Activated CD4-positive, alpha-beta T cell treated with anti-CD3 and anti-CD28 coated beads, Interleukin-2, amount 50 U/mL, for 1 hour (primary cell): ENCODE data around the gene GGTLC1.
"Not testable (repeated sequence)": the region's sequence is repeated elsewhere in the genome, so short reads cannot be mapped to it uniquely, and the experiment has no call there.

Experiments
- DNase-seq: peaks from one replicate; pipeline ENCODE4 v3.0.0-alpha.2; 2020

The GGTLC1 gene

GRCh38 chr20:23993440-23993839, 4.9 kb upstream of the GGTLC1 start:
- not testable (repeated sequence) for DNase-seq

- DNase-seq: not testable (repeated sequence)
Measured at GRCh38 chr20:23990296-23990695, 1.7 kb upstream of the GGTLC1 start.

- not testable (repeated sequence) for DNase-seq
Measured at GRCh38 chr20:23988966-23989365, 387 bp upstream of the GGTLC1 start.

GRCh38 chr20:23986716-23987115, 1.9 kb downstream of the GGTLC1 start:
- DNase-seq: not testable (repeated sequence)

DNA sequence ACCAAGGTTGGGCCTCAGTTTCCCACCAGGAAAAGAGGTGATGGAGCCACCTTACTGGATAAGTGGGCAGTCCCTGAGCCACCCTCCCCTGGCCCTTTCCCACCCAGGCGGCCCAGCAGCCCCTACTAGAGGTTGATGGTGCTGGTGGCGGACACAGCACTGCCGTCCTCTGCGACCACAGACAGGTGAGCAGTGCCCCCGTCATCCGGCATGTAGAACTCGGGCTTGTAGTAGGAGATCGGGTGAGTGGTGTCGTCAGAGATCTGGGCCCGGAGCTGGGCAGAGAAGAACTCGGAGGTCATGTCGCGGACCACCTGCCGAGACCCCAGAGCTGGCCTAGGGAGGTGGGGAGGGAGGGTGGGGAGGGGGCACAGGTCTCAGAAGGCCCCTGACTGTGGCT, 2.3 kb downstream of the GGTLC1 start:
- DNase-seq: not testable (repeated sequence)

DNA sequence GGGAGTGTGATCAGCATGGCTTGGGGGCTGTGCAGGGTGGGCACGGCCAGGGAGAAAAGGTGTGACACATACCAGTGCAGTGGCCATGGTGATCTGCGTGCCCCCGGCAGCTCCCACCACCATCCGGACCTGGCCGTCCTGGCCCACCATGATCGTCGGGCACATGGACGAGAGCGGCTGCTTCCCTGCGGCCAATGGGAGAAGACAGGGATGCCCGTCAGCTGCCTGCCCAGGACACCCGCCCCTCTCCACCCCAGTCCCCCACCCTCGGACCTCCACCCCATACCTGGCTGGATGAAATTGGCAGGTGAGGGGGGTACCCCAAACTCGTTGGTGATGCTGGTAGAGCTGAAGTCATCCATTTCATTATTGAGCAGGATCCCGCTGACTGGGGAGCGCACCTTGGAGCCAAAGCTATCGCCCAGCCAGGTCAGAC, 2.8 kb downstream of the GGTLC1 start:
- not testable (repeated sequence) for DNase-seq

GRCh38 chr20:23985066-23985789, 3.4 kb downstream of the GGTLC1 start:
- DNase-seq: not testable (repeated sequence)

GRCh38 chr20:23984476-23985023, 4.0 kb downstream of the GGTLC1 start:
- not testable (repeated sequence) for DNase-seq

- DNase-seq: not testable (repeated sequence)
Measured at GRCh38 chr20:23982112-23983018, 6.2 kb downstream of the GGTLC1 start.

DNA sequence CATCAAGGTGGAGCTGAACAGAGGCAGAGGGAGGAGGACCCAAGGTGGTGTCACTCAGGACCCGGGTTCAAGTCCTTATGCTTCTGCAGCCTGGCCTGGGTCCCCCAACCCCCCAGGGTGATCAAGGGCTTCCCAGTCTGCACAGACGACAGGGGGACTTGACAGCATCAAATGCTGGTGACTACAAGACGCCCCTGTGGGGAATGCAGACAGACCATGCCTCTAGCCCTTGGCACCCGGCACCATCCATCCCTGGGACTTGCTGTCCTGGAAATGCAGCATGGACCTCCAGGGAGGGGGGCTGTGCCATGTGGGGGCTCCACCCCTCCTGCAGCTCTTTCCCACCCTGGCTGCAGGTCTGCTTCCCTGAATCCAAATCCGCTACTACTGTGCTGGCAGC, 7.1 kb downstream of the GGTLC1 start:
- not testable (repeated sequence) for DNase-seq

DNA sequence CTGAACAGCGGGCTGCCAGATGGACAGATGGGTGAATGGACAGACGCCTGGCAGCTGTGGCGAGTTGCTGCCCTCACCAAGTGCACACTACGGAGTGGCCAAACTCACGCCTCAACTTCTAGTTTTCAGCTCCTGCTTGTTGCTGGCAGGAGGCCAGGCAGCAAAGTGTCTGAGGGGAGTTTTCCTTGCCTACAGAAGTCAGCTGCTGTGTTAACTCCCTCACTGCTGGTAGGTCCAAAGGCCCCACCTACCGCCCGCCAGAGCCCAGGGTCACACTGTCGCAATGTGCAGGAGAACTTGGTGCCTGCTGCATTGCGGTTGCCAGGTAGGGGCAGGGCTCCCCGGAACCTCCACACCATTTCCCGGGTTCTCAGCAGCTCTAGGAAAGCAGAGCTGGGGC, 7.6 kb downstream of the GGTLC1 start:
- DNase-seq: not testable (repeated sequence)

GRCh38 chr20:23979899-23980811, 8.4 kb downstream of the GGTLC1 start:
- DNase-seq: not testable (repeated sequence)

- not testable (repeated sequence) for DNase-seq
Measured at GRCh38 chr20:23979380-23979779, 9.2 kb downstream of the GGTLC1 start.

DNA sequence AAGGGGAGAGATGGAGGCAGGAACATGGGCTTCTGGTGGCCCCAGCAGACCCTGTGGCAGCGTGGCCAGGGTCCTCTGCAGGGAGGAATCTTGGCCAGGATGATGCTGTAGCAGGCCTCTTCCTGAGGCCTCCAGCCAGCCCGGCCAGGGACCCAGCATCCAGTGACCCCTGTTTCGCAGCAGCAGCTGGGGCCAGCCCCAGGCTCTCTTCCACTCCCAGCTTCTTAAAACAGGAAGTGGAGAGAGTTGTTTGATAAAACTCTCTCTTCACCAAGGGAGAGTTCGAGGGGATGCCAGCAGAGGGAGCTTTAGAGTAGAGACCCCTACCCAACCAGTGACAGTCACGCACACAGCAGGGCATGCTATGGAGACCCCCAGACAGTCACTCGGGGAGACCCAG, 10.1 kb downstream of the GGTLC1 start:
- not testable (repeated sequence) for DNase-seq

DNA sequence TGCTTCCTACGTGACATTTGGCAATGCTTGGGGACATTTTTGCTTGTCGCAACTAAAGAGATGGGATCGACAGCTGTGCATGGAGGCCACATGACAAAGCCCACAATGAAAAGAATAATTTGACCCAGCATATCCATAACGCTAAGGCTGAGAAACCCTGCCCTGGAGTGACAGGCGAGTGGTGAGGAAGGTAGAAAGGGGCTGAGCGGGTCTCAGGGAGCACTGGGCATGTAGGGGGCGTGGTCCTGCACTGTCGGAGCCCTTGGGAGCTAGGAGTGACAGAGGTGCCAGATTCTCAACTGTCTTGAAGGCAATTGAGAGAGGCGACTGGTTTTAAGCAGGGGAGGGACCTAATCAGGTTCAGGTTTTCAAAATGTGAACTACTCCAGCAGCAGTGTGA, 13.6 kb downstream of the GGTLC1 start:
- DNase-seq: no peak

GRCh38 chr20:23971310-23971709, 17.3 kb downstream of the GGTLC1 start:
- no peak for DNase-seq

GRCh38 chr20:23970049-23970448, 18.5 kb downstream of the GGTLC1 start:
- no peak for DNase-seq

- DNase-seq: no peak
Measured at GRCh38 chr20:23967616-23967979, 21.0 kb downstream of the GGTLC1 start.

GRCh38 chr20:23966927-23967615, 21.5 kb downstream of the GGTLC1 start:
- DNase-seq: no peak

GRCh38 chr20:23966298-23966697, 22.3 kb downstream of the GGTLC1 start:
- DNase-seq: no peak

- no peak for DNase-seq
Measured at GRCh38 chr20:23963941-23964340, 24.6 kb downstream of the GGTLC1 start.

DNA sequence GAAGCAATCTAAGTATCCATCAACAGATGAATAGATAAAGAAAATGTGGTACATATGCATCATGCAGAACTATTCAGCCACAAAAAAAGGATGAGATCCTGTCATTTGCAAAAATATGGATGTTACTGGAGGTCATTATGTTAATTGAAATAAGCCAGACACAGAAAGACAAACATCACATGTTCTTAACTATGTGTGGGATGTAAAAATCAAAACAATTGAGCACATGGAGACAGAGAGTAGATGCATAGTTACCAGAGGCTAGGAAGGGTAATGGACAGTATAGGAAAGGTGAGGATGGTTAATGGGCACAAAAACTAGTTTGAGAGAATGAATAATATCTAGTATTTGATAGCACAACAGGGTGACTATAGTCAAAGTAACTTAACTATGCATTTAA, 26.3 kb downstream of the GGTLC1 start:
- no peak for DNase-seq
